Subcutaneous adipose tissue (tissue), 4 donors: ENCODE data around the gene APLP2. TPM values are rescaled to one million over a fixed set of nuclear protein-coding genes. Genes with fewer than 3 reads are reported as not detected.

Experiments
- CTCF ChIP-seq: fragments of 450-650 bp; IDR thresholded peaks from one replicate; pipeline ENCODE4 v1.5.1; 2016; ENCODE audit warnings: low read depth, mild to moderate bottlenecking, control low read depth, antibody characterized with exemption, moderate library complexity
- total RNA-seq, 4 donors: library from RNA; depleted of rRNA; stranded (reverse); fragments of >200 nt; gene quantifications; one replicate each; pipeline ENCODE4 v1.1.0, GENCODE V29; 2016

Gene APLP2
- total RNA-seq, 4 donors from 2014 or later: 292 to 926 (median 434) TPM

GRCh38 chr11:130181295-130182272 lies 111.9 kb downstream of the APLP2 start:
- TF ChIP-seq CTCF: no peak

- no peak for TF ChIP-seq CTCF
These were observed 114.3 kb downstream of the APLP2 start for GRCh38 chr11:130183878-130184610.

GRCh38 chr11:130187096-130187495 lies 117.4 kb downstream of the APLP2 start:
- no peak for TF ChIP-seq CTCF

GRCh38 chr11:130188047-130188446 lies 118.4 kb downstream of the APLP2 start:
- TF ChIP-seq CTCF: no peak

- no peak for TF ChIP-seq CTCF
These were observed 119.1 kb downstream of the APLP2 start for GRCh38 chr11:130188585-130189347.

- TF ChIP-seq CTCF: no peak
These were observed 120.0 kb downstream of the APLP2 start for GRCh38 chr11:130189492-130190210.
